SK-N-SH treated with all-trans-retinoic acid at 6 μM for 48 hours (cell line): ENCODE measurements around the gene OTOG.

ENCODE experiments used
- ISL1 ChIP-seq: fragments of 250-450 bp; sonication (Bioruptor Pico); IDR thresholded peaks from 2 replicates; pipeline ENCODE4 v2.1.2; 2022; ENCODE audit warnings: mild to moderate bottlenecking, moderate library complexity
- TF ChIP-seq, protein P1 (sequence below): fragments of 250-450 bp; sonication (Bioruptor Pico); IDR thresholded peaks from 2 replicates; pipeline ENCODE4 v1.8.0; 2021; ENCODE audit warnings: low read depth, mild to moderate bottlenecking, moderate library complexity, borderline replicate concordance

DNA sequence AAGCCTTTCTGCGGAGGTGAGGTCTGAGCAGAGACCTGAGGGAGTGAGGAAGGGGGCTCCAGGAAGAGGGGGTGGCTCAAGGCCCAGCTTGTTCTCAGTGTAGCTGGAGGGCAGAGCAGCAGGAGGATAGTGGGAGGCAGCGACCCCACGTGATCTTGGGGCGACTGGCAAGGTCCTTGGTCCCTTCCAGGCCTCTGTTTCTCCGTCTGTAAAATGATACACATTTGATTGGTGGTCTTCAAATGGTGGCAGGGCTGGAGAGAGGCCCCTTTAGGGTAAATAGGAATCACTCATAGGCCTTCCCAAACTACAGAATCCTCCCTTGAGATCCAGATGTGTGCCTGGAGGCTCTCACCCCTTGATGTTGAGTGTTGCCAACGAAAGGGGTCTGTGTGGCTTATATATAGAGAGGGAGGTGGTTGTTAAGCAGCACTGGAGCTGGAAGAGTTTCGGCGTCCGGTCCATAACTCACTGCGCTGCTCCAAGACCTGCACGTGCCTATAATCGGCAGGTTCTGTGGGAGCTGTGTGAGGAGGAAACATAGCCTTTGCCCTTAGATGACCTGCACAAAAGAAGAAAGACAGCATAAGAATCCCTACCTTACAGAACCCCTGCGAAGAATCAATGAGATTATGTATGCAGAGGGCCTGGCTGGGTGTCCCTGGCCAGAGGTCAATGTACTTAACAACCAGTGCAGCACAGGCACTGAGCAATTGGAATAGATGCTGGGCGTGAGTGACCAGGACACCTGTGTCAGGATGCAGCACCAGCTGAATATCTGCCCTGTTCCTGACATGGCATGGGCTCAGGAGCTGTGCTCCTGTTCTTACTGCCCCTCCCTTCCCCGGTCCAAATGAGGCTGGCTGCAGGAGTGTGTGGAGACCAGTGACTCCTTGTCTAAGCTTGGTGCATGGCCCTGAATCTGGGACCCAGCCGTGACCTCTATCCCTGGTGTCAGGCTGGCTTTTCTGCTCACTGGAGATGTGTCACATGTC, 28.7 kb downstream of the OTOG start:
- TF ChIP-seq, protein P1, sequence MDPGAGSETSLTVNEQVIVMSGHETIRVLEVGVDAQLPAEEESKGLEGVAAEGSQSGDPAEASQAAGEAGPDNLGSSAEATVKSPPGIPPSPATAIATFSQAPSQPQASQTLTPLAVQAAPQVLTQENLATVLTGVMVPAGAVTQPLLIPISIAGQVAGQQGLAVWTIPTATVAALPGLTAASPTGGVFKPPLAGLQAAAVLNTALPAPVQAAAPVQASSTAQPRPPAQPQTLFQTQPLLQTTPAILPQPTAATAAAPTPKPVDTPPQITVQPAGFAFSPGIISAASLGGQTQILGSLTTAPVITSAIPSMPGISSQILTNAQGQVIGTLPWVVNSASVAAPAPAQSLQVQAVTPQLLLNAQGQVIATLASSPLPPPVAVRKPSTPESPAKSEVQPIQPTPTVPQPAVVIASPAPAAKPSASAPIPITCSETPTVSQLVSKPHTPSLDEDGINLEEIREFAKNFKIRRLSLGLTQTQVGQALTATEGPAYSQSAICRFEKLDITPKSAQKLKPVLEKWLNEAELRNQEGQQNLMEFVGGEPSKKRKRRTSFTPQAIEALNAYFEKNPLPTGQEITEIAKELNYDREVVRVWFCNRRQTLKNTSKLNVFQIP (CRISPR knock-in tag) = no peak
- TF ChIP-seq ISL1 = no peak
